Uterus (tissue), 4 donors: Measurements from ENCODE around the gene DUSP18. TPM values are rescaled to one million over a fixed set of nuclear protein-coding genes. Genes with fewer than 3 reads are reported as not detected.
A peak's percentile ranks its signal among the peaks of the same experiment; 100 is the strongest.

Experiments
- DNase-seq, 2 donors: peaks; one replicate each; pipeline ENCODE4 v3.0.0-alpha.2; 2019 to 2020
- H3K27ac ChIP-seq, 2 donors: fragments of 200-600 bp; sonication (generic); 1 replicate in 1 of 2; 2 replicates in 1 of 2; pipeline ENCODE4 v1.5.1; 2016 to 2018
- H3K27me3 ChIP-seq, 2 donors: fragments of 200-600 bp; sonication (generic); one replicate each; pipeline ENCODE4 v1.5.1; 2018 to 2019; ENCODE audit warnings: control low read depth in 1 of 2
- H3K36me3 ChIP-seq, 2 donors: fragments of 200-600 bp; sonication (generic); one replicate each; pipeline ENCODE4 v1.5.1; 2019; ENCODE audit warnings: control low read depth in 1 of 2
- H3K4me1 ChIP-seq, 2 donors: fragments of 200-600 bp; sonication (generic); one replicate each; pipeline ENCODE4 v1.5.1; 2018 to 2019; ENCODE audit warnings: control low read depth in 1 of 2
- H3K4me3 ChIP-seq, 2 donors: fragments of 200-600 bp; sonication (generic); 1 replicate in 1 of 2; 2 replicates in 1 of 2; pipeline ENCODE4 v1.5.1; 2018 to 2019; ENCODE audit warnings: mild to moderate bottlenecking in 1 of 2
- H3K9me3 ChIP-seq, 2 donors: fragments of 200-600 bp; sonication (generic); one replicate each; pipeline ENCODE4 v1.5.1; 2019; ENCODE audit warnings: control low read depth in 1 of 2
- CTCF ChIP-seq, 4 experiments: fragments of 200-600 bp in 2 of 4; fragments of 450-650 bp in 2 of 4; sonication (generic) in 2 of 4; IDR thresholded peaks; one replicate each; pipeline ENCODE4 v1.5.1; 2016 to 2019; ENCODE audit warnings: antibody characterized with exemption in 4 of 4, mild to moderate bottlenecking in 2 of 4, moderate library complexity in 1 of 4
- POLR2A ChIP-seq, 2 donors: fragments of 450-650 bp; IDR thresholded peaks; one replicate each; pipeline ENCODE4 v1.6.1; 2016; ENCODE audit warnings: antibody characterized with exemption in 2 of 2, mild to moderate bottlenecking in 1 of 2, moderate library complexity in 1 of 2
- intact Hi-C: fragments of 100-400 bp; cut with DNase I; formaldehyde crosslinking; loops from one replicate; pipeline ENCODE4 v1.15.1; 2023; ENCODE audit warnings: low total_unique reads
- total RNA-seq, 4 donors: library from RNA; depleted of rRNA in 3 of 4; stranded (reverse); fragments of >200 nt in 3 of 4; gene quantifications; one replicate each; pipeline versions ENCODE4 v1.1.0 to v1.2.4, GENCODE V29; 2014 to 2023
- donor health status: DM: yes; HTN: yes; CAD: no.

The DUSP18 gene
- total RNA-seq, 4 donors from 2014 or later: 0.88 to 10.6 (median 9.8) TPM

- no peak for TF ChIP-seq POLR2A (IDR thresholded peaks at IDR 0.05)
- TF ChIP-seq CTCF (IDR thresholded peaks at IDR 0.05): no peak
- H3K27ac ChIP-seq: no peak overlapping the region
- no peaks in the 10 kb centered on the region for H3K36me3 ChIP-seq
- no peaks in the 10 kb centered on the region for H3K9me3 ChIP-seq
- no peaks in the 10 kb centered on the region for H3K4me1 ChIP-seq
- no peak for DNase-seq
- intact Hi-C loops: no loop called here
- H3K27me3 ChIP-seq: no peaks in the 10 kb centered on the region
- no peak overlapping the region for H3K4me3 ChIP-seq
Measured at GRCh38 chr22:30655532-30655931, 12.1 kb downstream of the DUSP18 start.

GRCh38 chr22:30654361-30654760, 13.3 kb downstream of the DUSP18 start:
- TF ChIP-seq CTCF (IDR thresholded peaks at IDR 0.05) (no peak), POLR2A (IDR thresholded peaks at IDR 0.05) (no peak)
- Histone ChIP-seq H3K27ac (no peak overlapping the region), H3K36me3 (no peaks in the 10 kb centered on the region), H3K4me1 (no peaks in the 10 kb centered on the region), H3K9me3 (no peaks in the 10 kb centered on the region), H3K27me3 (no peaks in the 10 kb centered on the region), H3K4me3 (no peak overlapping the region)
- intact Hi-C loops: no loop called here
- DNase-seq: no peak

- DNase-seq: no peak
Measured at GRCh38 chr22:30652852-30653251, 14.8 kb downstream of the DUSP18 start.

GRCh38 chr22:30650508-30651116, 17.1 kb downstream of the DUSP18 start:
- no peak for TF ChIP-seq POLR2A (IDR thresholded peaks at IDR 0.05)
- TF ChIP-seq CTCF (IDR thresholded peaks at IDR 0.05): no peak
- no peaks in the 10 kb centered on the region for H3K36me3 ChIP-seq
- H3K4me3 ChIP-seq: no peak overlapping the region
- no peak overlapping the region for H3K27ac ChIP-seq
- no peaks in the 10 kb centered on the region for H3K4me1 ChIP-seq
- intact Hi-C loops: no loop called here
- H3K9me3 ChIP-seq: no peaks in the 10 kb centered on the region
- H3K27me3 ChIP-seq: no peaks in the 10 kb centered on the region
- DNase-seq: no peak

More at GRCh38 chr22:30652852-30653251, 14.8 kb downstream of the DUSP18 start:
- TF ChIP-seq CTCF (IDR thresholded peaks at IDR 0.05) (no peak), POLR2A (IDR thresholded peaks at IDR 0.05) (no peak)
- intact Hi-C loops: no loop called here
- Histone ChIP-seq H3K27ac (no peak overlapping the region), H3K4me1 (no peaks in the 10 kb centered on the region), H3K27me3 (no peaks in the 10 kb centered on the region), H3K9me3 (no peaks in the 10 kb centered on the region), H3K36me3 (no peaks in the 10 kb centered on the region), H3K4me3 (no peak overlapping the region)

GRCh38 chr22:30649430-30650007, 18.2 kb downstream of the DUSP18 start:
- Histone ChIP-seq H3K36me3 (no peaks in the 10 kb centered on the region), H3K4me3 (no peak overlapping the region), H3K4me1 (no peaks in the 10 kb centered on the region), H3K9me3 (no peaks in the 10 kb centered on the region), H3K27ac (no peak overlapping the region), H3K27me3 (no peaks in the 10 kb centered on the region)
- intact Hi-C loops: no loop called here
- DNase-seq: peak; percentile 25 to 50
- TF ChIP-seq POLR2A (IDR thresholded peaks at IDR 0.05) (no peak), CTCF (IDR thresholded peaks at IDR 0.05) (no peak)
